ENCODE measurements around the gene KPNA5.
A peak's percentile ranks its signal among the peaks of the same experiment; 100 is the strongest.

Gene KPNA5

GRCh38 chr6:116764961-116765841 lies 84.2 kb downstream of the KPNA5 start, which contains the start of gene FAM162B:
Gene FAM162B, minus strand, starts transcription at chr6:116765719. Its CDS starts 143 bp downstream, at chr6:116765576.
- DNase-seq (ENCODE audit: low read depth), result peak; percentile 33
- no peak for TF ChIP-seq CTCF (conservative IDR thresholded peaks at IDR 0.05; ENCODE audit: low read depth, low read length)
- peak within 1 kb of the TSS; percentile 64 for H3K4me3 ChIP-seq (ENCODE audit: low read depth, low read length)

- DNase-seq (ENCODE audit: low read depth), result peak; percentile 10
- no peak for TF ChIP-seq CTCF (conservative IDR thresholded peaks at IDR 0.05; ENCODE audit: low read depth, low read length)
- H3K4me3 ChIP-seq (ENCODE audit: low read depth, low read length), result no peak overlapping the region
These were observed 85.6 kb downstream of the KPNA5 start for GRCh38 chr6:116766506-116767176.

- TF ChIP-seq CTCF (conservative IDR thresholded peaks at IDR 0.05; ENCODE audit: low read depth, low read length), result no peak
- no peak for DNase-seq (ENCODE audit: low read depth)
- no peak overlapping the region for H3K4me3 ChIP-seq (ENCODE audit: low read depth, low read length)
These were observed 86.7 kb downstream of the KPNA5 start for GRCh38 chr6:116767715-116768114.

GRCh38 chr6:116772450-116772849 lies 91.4 kb downstream of the KPNA5 start:
- no peak for DNase-seq (ENCODE audit: low read depth)
- TF ChIP-seq CTCF (conservative IDR thresholded peaks at IDR 0.05; ENCODE audit: low read depth, low read length), result no peak
- H3K4me3 ChIP-seq (ENCODE audit: low read depth, low read length), result no peak overlapping the region

GRCh38 chr6:116773886-116774285 lies 92.9 kb downstream of the KPNA5 start:
- no peak overlapping the region for H3K4me3 ChIP-seq (ENCODE audit: low read depth, low read length)
- DNase-seq (ENCODE audit: low read depth), result peak; percentile 74
- no peak for TF ChIP-seq CTCF (conservative IDR thresholded peaks at IDR 0.05; ENCODE audit: low read depth, low read length)

GRCh38 chr6:116779573-116780164 lies 98.7 kb downstream of the KPNA5 start:
- DNase-seq (ENCODE audit: low read depth), result peak; percentile 72
- TF ChIP-seq CTCF (conservative IDR thresholded peaks at IDR 0.05; ENCODE audit: low read depth, low read length), result peak; percentile 43
- H3K4me3 ChIP-seq (ENCODE audit: low read depth, low read length), result no peak overlapping the region
